Cardiac muscle cell (in vitro differentiated cells and primary cell): ENCODE data around the gene XDH. TPM values are rescaled to one million over a fixed set of nuclear protein-coding genes. Genes with fewer than 3 reads are reported as not detected.

Experiments used
- DNase-seq, 2 donors: peaks; one replicate each; pipeline versions ENCODE4 v3.0.0 to v3.0.0-alpha.2; 2010 to 2017; ENCODE audit warnings: low read depth in 1 of 2, low spot score in 1 of 2
- H3K27ac ChIP-seq: fragments of 200-600 bp; sonication (generic); 2 replicates; pipeline ENCODE4 v1.5.1; 2016
- H3K27me3 ChIP-seq: fragments of 200-600 bp; sonication (generic); 2 replicates; pipeline ENCODE4 v1.6.0; 2016; ENCODE audit warnings: control low read depth
- H3K36me3 ChIP-seq: fragments of 200-600 bp; sonication (generic); 2 replicates; pipeline ENCODE4 v1.5.1; 2016; ENCODE audit warnings: control low read depth
- H3K4me1 ChIP-seq: fragments of 200-600 bp; sonication (generic); 2 replicates; pipeline ENCODE4 v1.8.1; 2017; ENCODE audit warnings: low read depth, mild to moderate bottlenecking, mixed run types
- H3K4me3 ChIP-seq: fragments of 200-600 bp; sonication (generic); 2 replicates; pipeline ENCODE4 v1.5.1; 2016; ENCODE audit warnings: mild to moderate bottlenecking
- H3K9me3 ChIP-seq: fragments of 200-600 bp; sonication (generic); 2 replicates; pipeline ENCODE4 v1.5.1; 2017; ENCODE audit warnings: low read depth, mild to moderate bottlenecking, control low read depth
- polyA plus RNA-seq: library from polyadenylated mRNA; unstranded; fragments of >200 nt; fragmentation: Nextera tagmentation; extraction: Ambion mirVana; gene quantifications from 2 replicates; pipeline ENCODE4 v1.2.1, GENCODE V29; 2016
- total RNA-seq: library from RNA; depleted of rRNA; stranded (reverse); fragments of >200 nt; gene quantifications from 2 replicates; pipeline ENCODE4 v1.2.3, GENCODE V29; 2016
- TF ChIP-seq, protein P1 (sequence below): IDR thresholded peaks from 2 replicates; pipeline ENCODE4 v1.5.1; 2012; ENCODE audit warnings: low read depth, mild to moderate bottlenecking, low read length

XDH gene
- total and polyA plus RNA-seq, 2 experiments from 2014 or later: 0.17 to 0.69 TPM

- no peaks in the 10 kb centered on the region for H3K9me3 ChIP-seq
These were observed 66.8 kb downstream of the XDH start for GRCh38 chr2:31347750-31348149.

GRCh38 chr2:31347319-31347718 is 67.2 kb downstream of the XDH start:
- no peaks in the 10 kb centered on the region for H3K9me3 ChIP-seq
- H3K36me3 ChIP-seq: no peaks in the 10 kb centered on the region
- no peak for DNase-seq
- no peak overlapping the region for H3K27ac ChIP-seq
- H3K4me3 ChIP-seq: no peak overlapping the region
- TF ChIP-seq, protein P1, sequence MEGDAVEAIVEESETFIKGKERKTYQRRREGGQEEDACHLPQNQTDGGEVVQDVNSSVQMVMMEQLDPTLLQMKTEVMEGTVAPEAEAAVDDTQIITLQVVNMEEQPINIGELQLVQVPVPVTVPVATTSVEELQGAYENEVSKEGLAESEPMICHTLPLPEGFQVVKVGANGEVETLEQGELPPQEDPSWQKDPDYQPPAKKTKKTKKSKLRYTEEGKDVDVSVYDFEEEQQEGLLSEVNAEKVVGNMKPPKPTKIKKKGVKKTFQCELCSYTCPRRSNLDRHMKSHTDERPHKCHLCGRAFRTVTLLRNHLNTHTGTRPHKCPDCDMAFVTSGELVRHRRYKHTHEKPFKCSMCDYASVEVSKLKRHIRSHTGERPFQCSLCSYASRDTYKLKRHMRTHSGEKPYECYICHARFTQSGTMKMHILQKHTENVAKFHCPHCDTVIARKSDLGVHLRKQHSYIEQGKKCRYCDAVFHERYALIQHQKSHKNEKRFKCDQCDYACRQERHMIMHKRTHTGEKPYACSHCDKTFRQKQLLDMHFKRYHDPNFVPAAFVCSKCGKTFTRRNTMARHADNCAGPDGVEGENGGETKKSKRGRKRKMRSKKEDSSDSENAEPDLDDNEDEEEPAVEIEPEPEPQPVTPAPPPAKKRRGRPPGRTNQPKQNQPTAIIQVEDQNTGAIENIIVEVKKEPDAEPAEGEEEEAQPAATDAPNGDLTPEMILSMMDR: no peak
- H3K4me1 ChIP-seq: no peaks in the 10 kb centered on the region
- no peaks in the 10 kb centered on the region for H3K27me3 ChIP-seq

More at GRCh38 chr2:31347750-31348149, 66.8 kb downstream of the XDH start:
- Histone ChIP-seq H3K36me3 (no peaks in the 10 kb centered on the region), H3K4me1 (no peaks in the 10 kb centered on the region), H3K4me3 (no peak overlapping the region), H3K27ac (no peak overlapping the region), H3K27me3 (no peaks in the 10 kb centered on the region)
- TF ChIP-seq, protein P1: no peak
- DNase-seq: peak in 1 of 2 donors; percentile 77

- DNase-seq: no peak
- H3K36me3 ChIP-seq: no peaks in the 10 kb centered on the region
- no peaks in the 10 kb centered on the region for H3K9me3 ChIP-seq
- no peak overlapping the region for H3K27ac ChIP-seq
- TF ChIP-seq, protein P1: no peak
- H3K4me3 ChIP-seq: no peak overlapping the region
- H3K4me1 ChIP-seq: no peaks in the 10 kb centered on the region
- H3K27me3 ChIP-seq: no peaks in the 10 kb centered on the region
These were observed 70.1 kb downstream of the XDH start for GRCh38 chr2:31344447-31344846.

GRCh38 chr2:31341351-31341750 is 73.2 kb downstream of the XDH start:
- TF ChIP-seq, protein P1: no peak

GRCh38 chr2:31339696-31340095 is 74.8 kb downstream of the XDH start:
- Histone ChIP-seq H3K9me3 (no peaks in the 10 kb centered on the region), H3K36me3 (no peaks in the 10 kb centered on the region), H3K27me3 (no peaks in the 10 kb centered on the region), H3K4me3 (no peak overlapping the region), H3K27ac (no peak overlapping the region), H3K4me1 (no peaks in the 10 kb centered on the region)
- no peak for DNase-seq
- TF ChIP-seq, protein P1: no peak

More at GRCh38 chr2:31341351-31341750, 73.2 kb downstream of the XDH start:
- no peaks in the 10 kb centered on the region for H3K27me3 ChIP-seq
- H3K9me3 ChIP-seq: no peaks in the 10 kb centered on the region
- no peak overlapping the region for H3K27ac ChIP-seq
- no peaks in the 10 kb centered on the region for H3K4me1 ChIP-seq
- DNase-seq: no peak
- H3K36me3 ChIP-seq: no peaks in the 10 kb centered on the region
- no peak overlapping the region for H3K4me3 ChIP-seq

DNA sequence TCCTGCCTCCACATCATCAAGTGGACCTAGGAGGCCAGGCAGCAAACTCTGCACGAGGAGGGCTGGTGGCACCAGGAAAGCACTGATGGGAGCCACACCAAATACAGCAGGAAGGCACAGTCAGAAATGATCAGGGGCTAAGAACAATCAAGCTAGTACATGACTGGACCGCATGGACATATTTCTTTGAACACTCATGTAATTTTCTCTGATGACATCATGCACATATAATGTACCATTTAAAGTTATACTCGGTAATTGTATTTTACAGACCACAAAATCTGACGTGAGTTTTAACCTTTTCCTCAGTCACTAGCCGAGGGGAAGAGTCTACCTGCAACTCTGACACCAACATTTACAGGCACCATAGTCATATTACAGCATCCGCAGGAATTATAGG is 76.7 kb downstream of the XDH start:
- H3K9me3 ChIP-seq: no peaks in the 10 kb centered on the region
- peak in 1 of 2 donors; percentile 57 for DNase-seq

More for the DNA sequence above, 76.7 kb downstream of the XDH start:
- no peaks in the 10 kb centered on the region for H3K4me1 ChIP-seq
- H3K36me3 ChIP-seq: no peaks in the 10 kb centered on the region
- TF ChIP-seq, protein P1: no peak
- no peaks in the 10 kb centered on the region for H3K27me3 ChIP-seq
- no peak overlapping the region for H3K4me3 ChIP-seq
- no peak overlapping the region for H3K27ac ChIP-seq
